WTC11 (cell line): ENCODE data around the gene SYMPK. TPM values are rescaled to one million over a fixed set of nuclear protein-coding genes. Genes with fewer than 3 reads are reported as not detected.

ENCODE experiments used
- ATAC-seq: fragments of 200-7000 bp; cut with Tn5 transposase; 2 replicates; pipeline ENCODE4 v1.10.0; 2021; ENCODE audit warnings: mild to moderate bottlenecking, moderate library complexity
- CTCF ChIA-PET: fragments of 300-600 bp; sonication (Branson Sonifier 250); formaldehyde crosslinking; loops from one replicate; lab custom pipeline; 2021; ENCODE audit warnings: antibody characterized with exemption; lab: Charles Lee
- POLR2A ChIA-PET: fragments of 350-600 bp; sonication (Branson Sonifier 250); formaldehyde crosslinking; loops from one replicate; lab custom pipeline; 2021; ENCODE audit warnings: antibody characterized with exemption; lab: Charles Lee
- DNase-seq: peaks from one replicate; pipeline ENCODE4 v3.0.0; 2021; ENCODE audit warnings: low spot score
- H3K27ac Mint-ChIP-seq: 2 replicates; pipeline ENCODE4 v1.8.0; 2021; ENCODE audit warnings: mixed read lengths
- H3K27me3 Mint-ChIP-seq: 2 replicates; pipeline ENCODE4 v1.8.0; 2021; ENCODE audit warnings: low read depth, mild to moderate bottlenecking, moderate library complexity, mixed read lengths
- H3K36me3 Mint-ChIP-seq: 2 replicates; pipeline ENCODE4 v1.8.0; 2021; ENCODE audit warnings: mixed read lengths
- H3K4me1 Mint-ChIP-seq: 2 replicates; pipeline ENCODE4 v1.8.0; 2022; ENCODE audit warnings: mixed read lengths
- H3K4me3 Mint-ChIP-seq: 2 replicates; pipeline ENCODE4 v1.8.0; 2021; ENCODE audit warnings: mild to moderate bottlenecking, moderate library complexity, mixed read lengths
- H3K9me3 Mint-ChIP-seq: 2 replicates; pipeline ENCODE4 v1.8.0; 2021; ENCODE audit warnings: mixed read lengths
- ARID4B ChIP-seq: sonication (generic); formaldehyde crosslinking; IDR thresholded peaks from 2 replicates; pipeline ENCODE4 v1.8.0; 2023; ENCODE audit warnings: missing genetic modification reagents, mild to moderate bottlenecking, borderline replicate concordance
- ATF1 ChIP-seq: sonication (generic); formaldehyde crosslinking; IDR thresholded peaks from 2 replicates; pipeline ENCODE4 v1.8.1; 2023; ENCODE audit warnings: mild to moderate bottlenecking, moderate library complexity, missing genetic modification reagents
- CDX4 ChIP-seq: fragments of 250-450 bp; sonication (Bioruptor Pico); IDR thresholded peaks from 2 replicates; pipeline ENCODE4 v1.9.0; 2021; ENCODE audit warnings: moderate library complexity, mild to moderate bottlenecking, inconsistent platforms, borderline replicate concordance
- CREM ChIP-seq: sonication (generic); formaldehyde crosslinking; IDR thresholded peaks from 2 replicates; pipeline ENCODE4 v1.8.1; 2022; ENCODE audit warnings: mild to moderate bottlenecking, missing genetic modification reagents, moderate library complexity
- E2F5 ChIP-seq: sonication (generic); formaldehyde crosslinking; IDR thresholded peaks from 2 replicates; pipeline ENCODE4 v1.8.1; 2022; ENCODE audit warnings: mild to moderate bottlenecking, moderate library complexity, missing genetic modification reagents
- ERG ChIP-seq: fragments of 250-450 bp; sonication (Bioruptor Pico); IDR thresholded peaks from 2 replicates; pipeline ENCODE4 v1.8.0; 2021; ENCODE audit warnings: mild to moderate bottlenecking
- ESRRA ChIP-seq: sonication (generic); formaldehyde crosslinking; IDR thresholded peaks from 2 replicates; pipeline ENCODE4 v1.8.1; 2022; ENCODE audit warnings: mild to moderate bottlenecking, missing genetic modification reagents, borderline replicate concordance
- ETV6 ChIP-seq: sonication (generic); formaldehyde crosslinking; IDR thresholded peaks from 2 replicates; pipeline ENCODE4 v1.8.1; 2022; ENCODE audit warnings: mild to moderate bottlenecking, missing genetic modification reagents
- FOXJ3 ChIP-seq: sonication (generic); formaldehyde crosslinking; IDR thresholded peaks from 2 replicates; pipeline ENCODE4 v1.9.0; 2021; ENCODE audit warnings: missing genetic modification reagents, mild to moderate bottlenecking, borderline replicate concordance
- FOXP1 ChIP-seq: sonication (generic); formaldehyde crosslinking; IDR thresholded peaks from 2 replicates; pipeline ENCODE4 v1.8.0; 2022; ENCODE audit warnings: missing genetic modification reagents, mild to moderate bottlenecking, moderate library complexity, borderline replicate concordance
- GTF2I ChIP-seq: fragments of 250-450 bp; sonication (Bioruptor Pico); conservative IDR thresholded peaks from 2 replicates; pipeline ENCODE4 v1.4.0; 2021; ENCODE audit warnings: mild to moderate bottlenecking
- NR3C1 ChIP-seq: sonication (generic); formaldehyde crosslinking; conservative IDR thresholded peaks from 2 replicates; pipeline ENCODE4 v1.8.1; 2023; ENCODE audit warnings: low read depth, mild to moderate bottlenecking, missing genetic modification reagents
- PRDM15 ChIP-seq: sonication (generic); formaldehyde crosslinking; IDR thresholded peaks from 2 replicates; pipeline ENCODE4 v1.8.0; 2022; ENCODE audit warnings: missing genetic modification reagents
- RORB ChIP-seq: fragments of 250-450 bp; sonication (Bioruptor Pico); IDR thresholded peaks from 2 replicates; pipeline ENCODE4 v1.9.0; 2021; ENCODE audit warnings: mild to moderate bottlenecking
- SMAD3 ChIP-seq: sonication (generic); formaldehyde crosslinking; IDR thresholded peaks from 2 replicates; pipeline ENCODE4 v1.8.0; 2022; ENCODE audit warnings: missing genetic modification reagents, mild to moderate bottlenecking, borderline replicate concordance
- SOX15 ChIP-seq: fragments of 250-450 bp; sonication (Bioruptor Pico); IDR thresholded peaks from 2 replicates; pipeline ENCODE4 v1.9.0; 2021; ENCODE audit warnings: mild to moderate bottlenecking
- TP53 ChIP-seq: sonication (generic); formaldehyde crosslinking; IDR thresholded peaks from 2 replicates; pipeline ENCODE4 v1.8.1; 2023; ENCODE audit warnings: mild to moderate bottlenecking, missing genetic modification reagents
- USF1 ChIP-seq: sonication (generic); formaldehyde crosslinking; IDR thresholded peaks from 2 replicates; pipeline ENCODE4 v1.8.0; 2022; ENCODE audit warnings: mild to moderate bottlenecking, missing genetic modification reagents
- USF2 ChIP-seq: sonication (generic); formaldehyde crosslinking; IDR thresholded peaks from 2 replicates; pipeline ENCODE4 v1.8.1; 2023; ENCODE audit warnings: mild to moderate bottlenecking, missing genetic modification reagents, moderate library complexity
- ZNF121 ChIP-seq: sonication (generic); formaldehyde crosslinking; IDR thresholded peaks from 2 replicates; pipeline ENCODE4 v1.8.0; 2023; ENCODE audit warnings: missing genetic modification reagents
- ZNF396 ChIP-seq: fragments of 250-450 bp; sonication (Bioruptor Pico); IDR thresholded peaks from 2 replicates; pipeline ENCODE4 v1.8.0; 2021; ENCODE audit warnings: mild to moderate bottlenecking, moderate library complexity, borderline replicate concordance
- ZNF671 ChIP-seq: fragments of 250-450 bp; sonication (Bioruptor Pico); IDR thresholded peaks from 2 replicates; pipeline ENCODE4 v1.8.0; 2021; ENCODE audit warnings: mild to moderate bottlenecking
- total RNA-seq: library from RNA; stranded (reverse); gene quantifications from 3 replicates; pipeline ENCODE4 v1.2.3, GENCODE V29; 2021

SYMPK gene
- total RNA-seq, 1 experiment from 2014 or later = 106 TPM

GRCh38 chr19:45886427-45887199 is 23.7 kb upstream of the SYMPK start:
- Mint-ChIP-seq H3K4me1 (peaks cover 20% of the 10 kb centered on the region), H3K9me3 (no peaks in the 10 kb centered on the region), H3K27me3 (no peaks in the 10 kb centered on the region), H3K4me3 (peak overlapping the region; percentile 94), H3K27ac (peak overlapping the region; percentile 96), H3K36me3 (no peaks in the 10 kb centered on the region)
- CTCF ChIA-PET = interaction anchor here (0.7 to 8.5 kb wide), 14 partner anchors 16 to 209 kb away, joined by 3 to 212 read pairs (median 6); partner anchors contain the start of genes FOXA3, MYPOP, RSPH6A and SYMPK
- POLR2A ChIA-PET = interaction anchor here (0.5 to 2.5 kb wide), 11 partner anchors 16 to 370 kb away, joined by 3 to 31 read pairs (median 4); partner anchors contain the start of genes FOXA3, MYPOP, SIX5 and SYMPK
- DNase-seq = peak; percentile 92
- ATAC-seq = peak; percentile 49
- no peak for TF ChIP-seq USF1 (CRISPR knock-in tag)
- TF ChIP-seq PRDM15 (CRISPR knock-in tag) = no peak
- TF ChIP-seq RORB (CRISPR knock-in tag) = no peak
- no peak for TF ChIP-seq ZNF121 (CRISPR knock-in tag)
- no peak for TF ChIP-seq ERG
- TF ChIP-seq ETV6 = 0 out of 2 replicates have a peak, but pooled peaks have one; percentile 14
- TF ChIP-seq CDX4 (CRISPR knock-in tag) = no peak
- TF ChIP-seq ESRRA (CRISPR knock-in tag) = no peak
- TF ChIP-seq GTF2I (CRISPR knock-in tag) = peak; percentile 92
- peak; percentile 77 for TF ChIP-seq CREM (CRISPR knock-in tag)
- no peak for TF ChIP-seq USF2
- TF ChIP-seq FOXP1 (CRISPR knock-in tag) = no peak
- TF ChIP-seq SOX15 (CRISPR knock-in tag) = no peak
- TF ChIP-seq E2F5 (CRISPR knock-in tag) = 0 out of 2 replicates have a peak, but pooled peaks have one; percentile 17
- TF ChIP-seq FOXJ3 = no peak
- peak; percentile 7; the same call in 1 of the 2 replicates for TF ChIP-seq ARID4B (CRISPR knock-in tag)
- no peak for TF ChIP-seq SMAD3 (CRISPR knock-in tag)
- TF ChIP-seq ZNF671 (CRISPR knock-in tag) = no peak
- TF ChIP-seq ATF1 (CRISPR knock-in tag) = no peak
- no peak for TF ChIP-seq NR3C1 (CRISPR knock-in tag)
- no peak for TF ChIP-seq TP53 (CRISPR knock-in tag)
- TF ChIP-seq ZNF396 (CRISPR knock-in tag) = no peak
